Testis (tissue), 2 donors: ENCODE data around the gene WDR37.

Experiments used
- POLR2A ChIP-seq: fragments of 450-650 bp; IDR thresholded peaks from one replicate; pipeline ENCODE4 v1.6.1; 2017; ENCODE audit warnings: antibody characterized with exemption, mild to moderate bottlenecking, moderate library complexity
- TF ChIP-seq, protein P1 (sequence below), 3 experiments: fragments of 450-650 bp in 2 of 3; fragments of 200-600 bp in 1 of 3; sonication (generic) in 1 of 3; IDR thresholded peaks; one replicate each; pipeline ENCODE4 v1.5.1; 2016 to 2019; ENCODE audit warnings: antibody characterized with exemption in 3 of 3, mild to moderate bottlenecking in 2 of 3, moderate library complexity in 1 of 3

DNA sequence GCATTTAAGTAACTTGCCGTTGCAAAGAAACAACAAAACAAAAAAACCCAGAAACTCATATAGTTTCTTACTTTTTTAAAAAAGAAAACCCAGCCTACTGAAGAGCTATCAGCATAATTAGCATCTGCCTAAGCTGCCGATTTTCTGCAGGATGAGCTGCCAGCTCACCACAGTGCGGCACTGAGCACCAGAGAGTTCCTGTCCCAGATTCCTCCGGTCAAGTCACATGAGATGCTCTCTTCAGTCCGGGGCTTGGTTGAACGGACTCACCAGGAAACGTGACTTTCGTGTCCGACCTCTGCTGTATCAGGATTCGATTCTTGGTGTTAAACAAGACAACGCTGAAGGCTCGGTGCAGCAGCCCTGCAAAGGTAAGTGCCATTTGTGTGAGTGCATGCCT, 33.8 kb upstream of the WDR37 start:
- TF ChIP-seq, protein P1, sequence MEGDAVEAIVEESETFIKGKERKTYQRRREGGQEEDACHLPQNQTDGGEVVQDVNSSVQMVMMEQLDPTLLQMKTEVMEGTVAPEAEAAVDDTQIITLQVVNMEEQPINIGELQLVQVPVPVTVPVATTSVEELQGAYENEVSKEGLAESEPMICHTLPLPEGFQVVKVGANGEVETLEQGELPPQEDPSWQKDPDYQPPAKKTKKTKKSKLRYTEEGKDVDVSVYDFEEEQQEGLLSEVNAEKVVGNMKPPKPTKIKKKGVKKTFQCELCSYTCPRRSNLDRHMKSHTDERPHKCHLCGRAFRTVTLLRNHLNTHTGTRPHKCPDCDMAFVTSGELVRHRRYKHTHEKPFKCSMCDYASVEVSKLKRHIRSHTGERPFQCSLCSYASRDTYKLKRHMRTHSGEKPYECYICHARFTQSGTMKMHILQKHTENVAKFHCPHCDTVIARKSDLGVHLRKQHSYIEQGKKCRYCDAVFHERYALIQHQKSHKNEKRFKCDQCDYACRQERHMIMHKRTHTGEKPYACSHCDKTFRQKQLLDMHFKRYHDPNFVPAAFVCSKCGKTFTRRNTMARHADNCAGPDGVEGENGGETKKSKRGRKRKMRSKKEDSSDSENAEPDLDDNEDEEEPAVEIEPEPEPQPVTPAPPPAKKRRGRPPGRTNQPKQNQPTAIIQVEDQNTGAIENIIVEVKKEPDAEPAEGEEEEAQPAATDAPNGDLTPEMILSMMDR (IDR thresholded peaks at IDR 0.05), result no peak
- no peak for TF ChIP-seq POLR2A
